ENCODE measurements around the gene POLR3E.

GRCh38 chr16:22317625-22318024 lies 20.4 kb downstream of the POLR3E start:
- TF ChIP-seq CTCF (IDR thresholded peaks at IDR 0.05; ENCODE audit: extremely low read depth in 1 of 2, insufficient read depth in 1 of 2, low read depth in 1 of 2, low read length in 2 of 2) (no peak), POLR2A (IDR thresholded peaks at IDR 0.05; ENCODE audit: low read depth, low read length) (no peak), POLR2AphosphoS5 (IDR thresholded peaks at IDR 0.05; ENCODE audit: insufficient read depth, low read depth, low read length) (no peak), MYC (IDR thresholded peaks at IDR 0.05; ENCODE audit: low read depth, low read length) (no peak)
